Liver (tissue), 9 donors: ENCODE results near the gene C12orf60. TPM values are rescaled to one million over a fixed set of nuclear protein-coding genes. Genes with fewer than 3 reads are reported as not detected.

Experiments
- DNase-seq: peaks from one replicate; pipeline ENCODE4 v3.0.0-alpha.2; 2017; ENCODE audit warnings: low spot score
- H3K27ac ChIP-seq, 2 donors: one replicate each; pipeline ENCODE4 v1.7.0; 2013; ENCODE audit warnings: inconsistent platforms in 2 of 2, low read length in 2 of 2, control low read depth in 1 of 2, low read depth in 1 of 2, mild to moderate bottlenecking in 1 of 2
- H3K27me3 ChIP-seq, 4 donors: one replicate each; pipeline versions ENCODE4 v1.6.1 to v1.7.0; 2013; ENCODE audit warnings: low read length in 3 of 4, inconsistent platforms in 1 of 4, mild to moderate bottlenecking in 1 of 4, moderate library complexity in 1 of 4; ENCODE audit not compliant: control insufficient read depth in 4 of 4, insufficient read depth in 4 of 4
- H3K36me3 ChIP-seq, 4 donors: one replicate each; pipeline versions ENCODE4 v1.6.1 to v1.7.0; 2013; ENCODE audit warnings: low read length in 3 of 4, mild to moderate bottlenecking in 3 of 4, low read depth in 1 of 4, moderate library complexity in 1 of 4; ENCODE audit not compliant: control insufficient read depth in 4 of 4, insufficient read depth in 3 of 4
- H3K4me1 ChIP-seq, 4 donors: one replicate each; pipeline versions ENCODE4 v1.6.1 to v1.7.0; 2013; ENCODE audit warnings: low read length in 3 of 4, mild to moderate bottlenecking in 3 of 4, moderate library complexity in 1 of 4; ENCODE audit not compliant: control insufficient read depth in 4 of 4, insufficient read depth in 4 of 4
- H3K4me3 ChIP-seq, 3 donors: one replicate each; pipeline versions ENCODE4 v1.6.1 to v1.7.0; 2013; ENCODE audit warnings: low read length in 3 of 3, control low read depth in 1 of 3, low read depth in 1 of 3, mild to moderate bottlenecking in 1 of 3
- H3K9ac ChIP-seq, 2 donors: one replicate each; pipeline ENCODE4 v1.7.0; 2013; ENCODE audit warnings: low read length in 2 of 2, mild to moderate bottlenecking in 2 of 2, moderate library complexity in 2 of 2, control low read depth in 1 of 2, low read depth in 1 of 2
- H3K9me3 ChIP-seq, 4 donors: one replicate each; pipeline versions ENCODE4 v1.6.1 to v1.7.0; 2013; ENCODE audit warnings: low read length in 3 of 4; ENCODE audit not compliant: control insufficient read depth in 4 of 4
- EGR1 ChIP-seq, 2 donors: IDR thresholded peaks; 2 replicates each; pipeline ENCODE4 v1.6.1; 2016 to 2018; ENCODE audit warnings: antibody characterized with exemption in 2 of 2, low read depth in 2 of 2
- FOXA1 ChIP-seq: IDR thresholded peaks from 2 replicates; pipeline ENCODE4 v1.6.1; 2016; ENCODE audit warnings: antibody characterized with exemption
- FOXA2 ChIP-seq: IDR thresholded peaks from 2 replicates; pipeline ENCODE4 v1.6.1; 2016; ENCODE audit warnings: antibody characterized with exemption
- GABPA ChIP-seq, 2 donors: IDR thresholded peaks in 1 of 2; conservative IDR thresholded peaks in 1 of 2; 2 replicates each; pipeline ENCODE4 v1.6.1; 2016; ENCODE audit warnings: antibody characterized with exemption in 2 of 2, mild to moderate bottlenecking in 1 of 2, moderate library complexity in 1 of 2
- HNF4G ChIP-seq: IDR thresholded peaks from 2 replicates; pipeline ENCODE4 v1.6.1; 2016; ENCODE audit warnings: antibody characterized with exemption
- JUND ChIP-seq, 2 donors: IDR thresholded peaks; 2 replicates each; pipeline ENCODE4 v1.6.1; 2016; ENCODE audit warnings: antibody characterized with exemption in 2 of 2
- NR2F2 ChIP-seq: IDR thresholded peaks from 2 replicates; pipeline ENCODE4 v1.6.1; 2016; ENCODE audit warnings: antibody characterized with exemption
- RAD21 ChIP-seq, 2 donors: IDR thresholded peaks; 2 replicates each; pipeline ENCODE4 v1.6.1; 2016; ENCODE audit warnings: antibody characterized with exemption in 2 of 2, mild to moderate bottlenecking in 2 of 2
- REST ChIP-seq: IDR thresholded peaks from 2 replicates; pipeline ENCODE4 v1.6.1; 2016; ENCODE audit warnings: antibody characterized with exemption, mild to moderate bottlenecking
- RXRA ChIP-seq, 2 donors: IDR thresholded peaks; 2 replicates each; pipeline ENCODE4 v1.6.1; 2017 to 2018; ENCODE audit warnings: antibody characterized with exemption in 2 of 2, mild to moderate bottlenecking in 1 of 2
- SP1 ChIP-seq: IDR thresholded peaks from 2 replicates; pipeline ENCODE4 v1.6.1; 2018; ENCODE audit warnings: antibody characterized with exemption, mild to moderate bottlenecking
- TAF1 ChIP-seq: conservative IDR thresholded peaks from 2 replicates; pipeline ENCODE4 v1.6.1; 2016; ENCODE audit warnings: antibody characterized with exemption, mild to moderate bottlenecking
- YY1 ChIP-seq: IDR thresholded peaks from 2 replicates; pipeline ENCODE4 v1.6.1; 2016; ENCODE audit warnings: antibody characterized with exemption, mild to moderate bottlenecking
- ZBTB33 ChIP-seq: IDR thresholded peaks from 2 replicates; pipeline ENCODE4 v1.6.1; 2016; ENCODE audit warnings: antibody characterized with exemption
- WGBS: extraction: QIAGEN DNeasy Blood & Tissue Kit; methylation state at CpG from one replicate; pipeline ENCODE4 v1.1.7; 2013; 5-methylcytosine and 5-hydroxymethylcytosine counted together
- polyA plus RNA-seq, 2 donors: library from polyadenylated mRNA; stranded (reverse) in 1 of 2; unstranded in 1 of 2; fragments of 200-250 nt in 1 of 2; fragments of >200 nt in 1 of 2; fragmentation: Nextera tagmentation in 1 of 2; extraction: Ambion mirVana in 1 of 2; gene quantifications; one replicate each; pipeline versions ENCODE4 v1.2.1 to v1.2.3, GENCODE V29; 2013 to 2015
- total RNA-seq, 2 donors: library from RNA; depleted of rRNA; stranded (reverse); fragments of >200 nt; gene quantifications; one replicate each; pipeline ENCODE4 v1.2.3, GENCODE V29; 2014
- donor health status: healthy.
- donor health status: healthy.
- donor health status: healthy.
- donor health status: healthy.
- donor health status: healthy.

C12orf60 gene
- total and polyA plus RNA-seq, 4 donors = 0.50 to 1.9 (median 1.0) TPM

GRCh38 chr12:14777271-14777670 is 26.2 kb upstream of the C12orf60 start (continued):
- TF ChIP-seq FOXA1 = no peak

GRCh38 chr12:14779834-14780233 is 23.6 kb upstream of the C12orf60 start:
- Histone ChIP-seq H3K36me3 (peaks cover 0 to 1% (median under 1%) of the 10 kb centered on the region in 4 donors), H3K27ac (no peak overlapping the region), H3K27me3 (no peaks in the 10 kb centered on the region), H3K4me1 (peaks cover 0 to 11% (median 0%) of the 10 kb centered on the region in 4 donors), H3K9me3 (no peaks in the 10 kb centered on the region), H3K4me3 (no peak overlapping the region), H3K9ac (no peak overlapping the region)
- TF ChIP-seq RAD21 (IDR thresholded peaks at IDR 0.05) = no peak
- no peak for TF ChIP-seq REST
- TF ChIP-seq NR2F2 = no peak
- TF ChIP-seq RXRA (IDR thresholded peaks at IDR 0.05) = no peak
- 92% methylated on average over 2 of the region's 2 CpGs for WGBS
- no peak for DNase-seq

- Histone ChIP-seq H3K9me3 (no peaks in the 10 kb centered on the region), H3K27ac (no peak overlapping the region), H3K4me1 (peaks cover 0 to under 1% (median 0%) of the 10 kb centered on the region in 4 donors), H3K9ac (no peak overlapping the region), H3K36me3 (peaks cover 1 to 9% (median 3%) of the 10 kb centered on the region in 4 donors), H3K4me3 (no peak overlapping the region), H3K27me3 (no peaks in the 10 kb centered on the region)
- 87% methylated on average over 3 of the region's 3 CpGs for WGBS
- no peak for DNase-seq
- TF ChIP-seq FOXA2 (no peak), REST (no peak), EGR1 (IDR thresholded peaks at IDR 0.05; ENCODE audit: low read depth in 2 of 2) (no peak), SP1 (no peak), RAD21 (IDR thresholded peaks at IDR 0.05) (no peak), FOXA1 (no peak), HNF4G (no peak), TAF1 (no peak), GABPA (IDR thresholded peaks at IDR 0.05 in 1 of 2, conservative IDR thresholded peaks at IDR 0.05 in 1 of 2) (no peak), ZBTB33 (no peak), JUND (IDR thresholded peaks at IDR 0.05) (no peak), YY1 (no peak), NR2F2 (no peak)
Measured at GRCh38 chr12:14780859-14781258, 22.6 kb upstream of the C12orf60 start.
